Trophoblast cell (in vitro differentiated cells and primary cell): ENCODE results near the gene TNIK.

ENCODE experiments used
- DNase-seq, 2 donors: peaks; one replicate each; pipeline ENCODE4 v3.0.0-alpha.2; 2016
- H2AFZ ChIP-seq: 2 replicates; pipeline ENCODE4 v1.6.1; 2013; ENCODE audit warnings: low read length, moderate library complexity, mild to moderate bottlenecking; ENCODE audit not compliant: insufficient read depth, poor library complexity
- H2AK5ac ChIP-seq: 2 replicates; pipeline ENCODE4 v1.6.1; 2013; ENCODE audit warnings: mild to moderate bottlenecking, low read length
- H2BK120ac ChIP-seq: 2 replicates; pipeline ENCODE4 v1.6.1; 2013; ENCODE audit warnings: low read length, mild to moderate bottlenecking, moderate library complexity; ENCODE audit not compliant: insufficient read depth, poor library complexity
- H2BK12ac ChIP-seq: 2 replicates; pipeline ENCODE4 v1.6.1; 2013; ENCODE audit warnings: mild to moderate bottlenecking, low read length, moderate library complexity
- H2BK5ac ChIP-seq: 2 replicates; pipeline ENCODE4 v1.6.1; 2013; ENCODE audit warnings: low read length, low read depth, moderate library complexity, mild to moderate bottlenecking; ENCODE audit not compliant: poor library complexity
- H3K14ac ChIP-seq: 2 replicates; pipeline ENCODE4 v1.6.1; 2013; ENCODE audit warnings: mild to moderate bottlenecking, low read length
- H3K18ac ChIP-seq: 2 replicates; pipeline ENCODE4 v1.6.1; 2013; ENCODE audit warnings: mild to moderate bottlenecking, low read length
- H3K23ac ChIP-seq: 2 replicates; pipeline ENCODE4 v1.6.1; 2013; ENCODE audit warnings: low read length
- H3K27ac ChIP-seq: 2 replicates; pipeline ENCODE4 v1.5.1; 2013; ENCODE audit warnings: low read depth, mild to moderate bottlenecking, inconsistent platforms, low read length, moderate library complexity
- H3K27me3 ChIP-seq: 2 replicates; pipeline ENCODE4 v1.6.1; 2013; ENCODE audit warnings: inconsistent platforms, mild to moderate bottlenecking, low read length, moderate library complexity; ENCODE audit not compliant: insufficient read depth
- H3K36me3 ChIP-seq, 2 experiments: 1 replicate in 1 of 2; 2 replicates in 1 of 2; pipeline ENCODE4 v1.6.1; 2013; ENCODE audit warnings: low read length in 2 of 2, mild to moderate bottlenecking in 2 of 2, moderate library complexity in 1 of 2; ENCODE audit not compliant: insufficient read depth in 2 of 2, control insufficient read depth in 1 of 2
- H3K4ac ChIP-seq: 2 replicates; pipeline ENCODE4 v1.6.1; 2013; ENCODE audit warnings: low read depth, mild to moderate bottlenecking, low read length, moderate library complexity
- H3K4me1 ChIP-seq, 2 experiments: 1 replicate in 1 of 2; 2 replicates in 1 of 2; pipeline ENCODE4 v1.6.1; 2013; ENCODE audit warnings: low read length in 2 of 2, mild to moderate bottlenecking in 2 of 2, moderate library complexity in 1 of 2; ENCODE audit not compliant: insufficient read depth in 2 of 2, control insufficient read depth in 1 of 2
- H3K4me2 ChIP-seq: 2 replicates; pipeline ENCODE4 v1.6.1; 2013; ENCODE audit warnings: inconsistent platforms, mild to moderate bottlenecking, low read length, moderate library complexity
- H3K4me3 ChIP-seq: 2 replicates; pipeline ENCODE4 v1.5.1; 2013; ENCODE audit warnings: mild to moderate bottlenecking, low read depth, low read length, inconsistent platforms
- H3K79me1 ChIP-seq: one replicate; pipeline ENCODE4 v1.6.1; 2013; ENCODE audit warnings: low read length
- H3K79me2 ChIP-seq: 2 replicates; pipeline ENCODE4 v1.6.1; 2013; ENCODE audit warnings: low read length, mild to moderate bottlenecking; ENCODE audit not compliant: control insufficient read depth, insufficient read depth, poor library complexity
- H3K9ac ChIP-seq: 2 replicates; pipeline ENCODE4 v1.6.1; 2013; ENCODE audit warnings: mild to moderate bottlenecking, low read length
- H3K9me3 ChIP-seq: 2 replicates; pipeline ENCODE4 v1.6.1; 2013; ENCODE audit warnings: low read depth, mild to moderate bottlenecking, control low read depth, inconsistent platforms, low read length; ENCODE audit not compliant: insufficient read depth
- H4K12ac ChIP-seq: 2 replicates; pipeline ENCODE4 v1.6.1; 2013; ENCODE audit warnings: low read depth, mild to moderate bottlenecking, low read length, moderate library complexity
- H4K8ac ChIP-seq: 2 replicates; pipeline ENCODE4 v1.6.1; 2013; ENCODE audit warnings: low read depth, mild to moderate bottlenecking, low read length, moderate library complexity
- H4K91ac ChIP-seq: one replicate; pipeline ENCODE4 v1.6.1; 2013; ENCODE audit warnings: low read depth, mild to moderate bottlenecking, low read length, moderate library complexity
- WGBS: extraction: QIAGEN DNeasy Blood & Tissue Kit; methylation state at CpG from one replicate; pipeline ENCODE4 v1.1.7; 2013; ENCODE audit warnings: missing lambda C conversion rate; ENCODE audit not compliant: insufficient read length, insufficient coverage; ENCODE audit errors: extremely low coverage; 5-methylcytosine and 5-hydroxymethylcytosine counted together

The TNIK gene

GRCh38 chr3:171505822-171506333 lies 45.7 kb upstream of the TNIK start:
- no peak overlapping the region for H3K27ac ChIP-seq
- H3K79me1 ChIP-seq, result no peaks in the 10 kb centered on the region
- no peak overlapping the region for H2BK5ac ChIP-seq
- no peak overlapping the region for H2BK12ac ChIP-seq
- no peaks in the 10 kb centered on the region for H3K9me3 ChIP-seq
- no peaks in the 10 kb centered on the region for H3K36me3 ChIP-seq
- no peak overlapping the region for H2AFZ ChIP-seq
- H3K27me3 ChIP-seq, result no peaks in the 10 kb centered on the region
- H3K9ac ChIP-seq, result no peak overlapping the region
- H4K12ac ChIP-seq, result no peak overlapping the region
- DNase-seq, result no peak
- no peak overlapping the region for H4K91ac ChIP-seq
- no peak overlapping the region for H4K8ac ChIP-seq
- H3K4ac ChIP-seq, result no peak overlapping the region
- no peak overlapping the region for H2AK5ac ChIP-seq
- no peaks in the 10 kb centered on the region for H3K4me1 ChIP-seq
- no peak overlapping the region for H3K4me2 ChIP-seq
- no peak overlapping the region for H3K18ac ChIP-seq
- H3K14ac ChIP-seq, result no peak overlapping the region
- no CpG with 5 or more reads among the region's 2 CpGs for WGBS
- no peak overlapping the region for H3K23ac ChIP-seq
- no peak overlapping the region for H3K4me3 ChIP-seq
- no peak overlapping the region for H2BK120ac ChIP-seq
- H3K79me2 ChIP-seq, result no peaks in the 10 kb centered on the region

- no peak overlapping the region for H3K4me3 ChIP-seq
- H3K4me1 ChIP-seq, result no peaks in the 10 kb centered on the region
- no peak overlapping the region for H4K8ac ChIP-seq
- H3K4me2 ChIP-seq, result no peak overlapping the region
- no peak overlapping the region for H3K27ac ChIP-seq
- no peak overlapping the region for H2AFZ ChIP-seq
- no peaks in the 10 kb centered on the region for H3K27me3 ChIP-seq
- no peak for DNase-seq
- H2BK120ac ChIP-seq, result no peak overlapping the region
- H3K23ac ChIP-seq, result no peak overlapping the region
- no CpG with 5 or more reads among the region's 2 CpGs for WGBS
- no peak overlapping the region for H4K12ac ChIP-seq
- no peak overlapping the region for H2BK5ac ChIP-seq
- H3K9me3 ChIP-seq, result no peaks in the 10 kb centered on the region
- H2BK12ac ChIP-seq, result no peak overlapping the region
- no peak overlapping the region for H3K18ac ChIP-seq
- no peaks in the 10 kb centered on the region for H3K79me2 ChIP-seq
- no peaks in the 10 kb centered on the region for H3K36me3 ChIP-seq
- no peak overlapping the region for H4K91ac ChIP-seq
- no peak overlapping the region for H3K9ac ChIP-seq
- H3K79me1 ChIP-seq, result no peaks in the 10 kb centered on the region
- no peak overlapping the region for H3K4ac ChIP-seq
- no peak overlapping the region for H2AK5ac ChIP-seq
- no peak overlapping the region for H3K14ac ChIP-seq
These were observed 44.2 kb upstream of the TNIK start for GRCh38 chr3:171504376-171504775.

GRCh38 chr3:171503817-171504216 lies 43.6 kb upstream of the TNIK start:
- Histone ChIP-seq H3K4ac (no peak overlapping the region), H4K8ac (no peak overlapping the region), H2AK5ac (no peak overlapping the region), H3K79me2 (no peaks in the 10 kb centered on the region), H4K12ac (no peak overlapping the region), H2BK120ac (no peak overlapping the region), H3K23ac (no peak overlapping the region), H2BK12ac (no peak overlapping the region), H3K4me2 (no peak overlapping the region), H3K9me3 (no peaks in the 10 kb centered on the region), H3K79me1 (no peaks in the 10 kb centered on the region), H2BK5ac (no peak overlapping the region), H3K14ac (no peak overlapping the region), H3K27ac (no peak overlapping the region), H3K36me3 (no peaks in the 10 kb centered on the region), H3K27me3 (no peaks in the 10 kb centered on the region), H3K9ac (no peak overlapping the region), H2AFZ (no peak overlapping the region), H3K18ac (no peak overlapping the region), H3K4me3 (no peak overlapping the region), H3K4me1 (no peaks in the 10 kb centered on the region), H4K91ac (no peak overlapping the region)
- no CpG with 5 or more reads among the region's 1 CpG for WGBS
- peak; percentile 52 to 75 for DNase-seq

GRCh38 chr3:171498921-171499320 lies 38.7 kb upstream of the TNIK start:
- no peak overlapping the region for H3K14ac ChIP-seq
- H3K18ac ChIP-seq, result no peak overlapping the region
- H3K36me3 ChIP-seq, result no peaks in the 10 kb centered on the region
- H3K27me3 ChIP-seq, result no peaks in the 10 kb centered on the region
- WGBS, result no CpG with 5 or more reads among the region's 1 CpG
- no peak overlapping the region for H2BK5ac ChIP-seq
- no peaks in the 10 kb centered on the region for H3K4me1 ChIP-seq
- H3K9me3 ChIP-seq, result no peaks in the 10 kb centered on the region
- no peak overlapping the region for H2BK12ac ChIP-seq
- H2AFZ ChIP-seq, result no peak overlapping the region
- H3K4me2 ChIP-seq, result no peak overlapping the region
- no peak for DNase-seq
- H4K12ac ChIP-seq, result no peak overlapping the region
- no peak overlapping the region for H4K91ac ChIP-seq
- H3K9ac ChIP-seq, result no peak overlapping the region
- H3K27ac ChIP-seq, result no peak overlapping the region
- H3K23ac ChIP-seq, result no peak overlapping the region
- no peak overlapping the region for H4K8ac ChIP-seq
- H3K4ac ChIP-seq, result no peak overlapping the region
- no peaks in the 10 kb centered on the region for H3K79me1 ChIP-seq
- H3K79me2 ChIP-seq, result no peaks in the 10 kb centered on the region
- no peak overlapping the region for H2BK120ac ChIP-seq
- H2AK5ac ChIP-seq, result no peak overlapping the region
- no peak overlapping the region for H3K4me3 ChIP-seq
